Upper lobe of left lung (tissue), 4 donors: ENCODE results near the gene CACNA1A.

Experiments
- EP300 ChIP-seq, 4 donors: sonication (generic); formaldehyde crosslinking; IDR thresholded peaks; one replicate each; pipeline ENCODE4 v1.5.1; 2017; ENCODE audit warnings: antibody characterized with exemption in 4 of 4, control low read depth in 2 of 4
- POLR2A ChIP-seq, 4 donors: fragments of 450-650 bp; IDR thresholded peaks; one replicate each; pipeline ENCODE4 v1.5.1; 2016 to 2017; ENCODE audit warnings: antibody characterized with exemption in 4 of 4, mild to moderate bottlenecking in 2 of 4
- TF ChIP-seq, protein P1 (sequence below), 6 experiments: fragments of 450-650 bp in 4 of 6; fragments of 200-600 bp in 2 of 6; sonication (generic) in 2 of 6; IDR thresholded peaks; one replicate each; pipeline ENCODE4 v1.5.1; 2016 to 2019; ENCODE audit warnings: antibody characterized with exemption in 6 of 6

DNA sequence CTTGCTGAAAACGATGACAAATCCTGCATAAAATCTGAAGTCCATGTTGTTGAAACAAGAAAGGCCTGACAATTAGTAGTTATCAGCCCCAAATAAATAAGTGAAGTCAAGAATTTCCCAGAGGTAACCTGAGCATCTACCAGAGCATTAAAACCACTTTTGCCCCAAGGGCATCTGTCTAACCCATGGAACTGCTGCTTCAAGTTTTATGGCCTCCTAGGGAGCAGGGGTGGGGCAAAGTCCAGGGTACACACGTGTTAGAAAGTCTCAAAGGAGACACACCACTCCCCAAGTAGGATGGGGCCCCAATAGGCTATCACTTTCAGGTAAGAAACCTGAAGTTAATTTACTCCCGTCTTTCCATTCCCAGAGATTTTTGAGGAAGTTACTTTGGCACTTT is 81.1 kb downstream of the CACNA1A start:
- TF ChIP-seq, protein P1, sequence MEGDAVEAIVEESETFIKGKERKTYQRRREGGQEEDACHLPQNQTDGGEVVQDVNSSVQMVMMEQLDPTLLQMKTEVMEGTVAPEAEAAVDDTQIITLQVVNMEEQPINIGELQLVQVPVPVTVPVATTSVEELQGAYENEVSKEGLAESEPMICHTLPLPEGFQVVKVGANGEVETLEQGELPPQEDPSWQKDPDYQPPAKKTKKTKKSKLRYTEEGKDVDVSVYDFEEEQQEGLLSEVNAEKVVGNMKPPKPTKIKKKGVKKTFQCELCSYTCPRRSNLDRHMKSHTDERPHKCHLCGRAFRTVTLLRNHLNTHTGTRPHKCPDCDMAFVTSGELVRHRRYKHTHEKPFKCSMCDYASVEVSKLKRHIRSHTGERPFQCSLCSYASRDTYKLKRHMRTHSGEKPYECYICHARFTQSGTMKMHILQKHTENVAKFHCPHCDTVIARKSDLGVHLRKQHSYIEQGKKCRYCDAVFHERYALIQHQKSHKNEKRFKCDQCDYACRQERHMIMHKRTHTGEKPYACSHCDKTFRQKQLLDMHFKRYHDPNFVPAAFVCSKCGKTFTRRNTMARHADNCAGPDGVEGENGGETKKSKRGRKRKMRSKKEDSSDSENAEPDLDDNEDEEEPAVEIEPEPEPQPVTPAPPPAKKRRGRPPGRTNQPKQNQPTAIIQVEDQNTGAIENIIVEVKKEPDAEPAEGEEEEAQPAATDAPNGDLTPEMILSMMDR (IDR thresholded peaks at IDR 0.05), result no peak
- TF ChIP-seq EP300 (IDR thresholded peaks at IDR 0.05) (no peak), POLR2A (IDR thresholded peaks at IDR 0.05) (no peak)
